ENCODE data around the gene IBA57.

GRCh38 chr1:228207851-228208821, 42.5 kb downstream of the IBA57 start, which contains the start of gene OBSCN:
- TF ChIP-seq CTCF (IDR thresholded peaks at IDR 0.05): no peak
- TF ChIP-seq ZFX (IDR thresholded peaks at IDR 0.05; ENCODE audit: borderline replicate concordance): no peak

All from 22Rv1 (cell line).